IPS-18c (cell line): ENCODE results near the gene WWOX.

Experiments used
- H3K4me3 ChIP-seq: 2 replicates; pipeline ENCODE4 v1.7.0; 2013; ENCODE audit warnings: low read depth, mild to moderate bottlenecking, low read length, moderate library complexity; ENCODE audit not compliant: insufficient read depth
- H3K9me3 ChIP-seq: one replicate; pipeline ENCODE4 v1.6.1; 2013; ENCODE audit warnings: mild to moderate bottlenecking, low read length, moderate library complexity; ENCODE audit not compliant: control insufficient read depth, insufficient read depth

The WWOX gene

GRCh38 chr16:78170494-78170933, 71.1 kb downstream of the WWOX start:
- H3K9me3 ChIP-seq, result no peaks in the 10 kb centered on the region
- H3K4me3 ChIP-seq, result no peak overlapping the region

- H3K4me3 ChIP-seq, result no peak overlapping the region
Measured at GRCh38 chr16:78175287-78175686, 75.8 kb downstream of the WWOX start.

GRCh38 chr16:78176435-78176834, 77.0 kb downstream of the WWOX start:
- Histone ChIP-seq H3K4me3 (no peak overlapping the region), H3K9me3 (peaks cover under 1% of the 10 kb centered on the region)

More at GRCh38 chr16:78175287-78175686, 75.8 kb downstream of the WWOX start:
- H3K9me3 ChIP-seq, result no peaks in the 10 kb centered on the region

- Histone ChIP-seq H3K9me3 (peaks cover 2% of the 10 kb centered on the region), H3K4me3 (no peak overlapping the region)
Measured at GRCh38 chr16:78177218-78177617, 77.8 kb downstream of the WWOX start.

- peaks cover 2% of the 10 kb centered on the region for H3K9me3 ChIP-seq
- no peak overlapping the region for H3K4me3 ChIP-seq
Measured at GRCh38 chr16:78177987-78178386, 78.5 kb downstream of the WWOX start.

GRCh38 chr16:78179666-78180065, 80.2 kb downstream of the WWOX start:
- no peak overlapping the region for H3K4me3 ChIP-seq
- peaks cover 2% of the 10 kb centered on the region for H3K9me3 ChIP-seq

DNA sequence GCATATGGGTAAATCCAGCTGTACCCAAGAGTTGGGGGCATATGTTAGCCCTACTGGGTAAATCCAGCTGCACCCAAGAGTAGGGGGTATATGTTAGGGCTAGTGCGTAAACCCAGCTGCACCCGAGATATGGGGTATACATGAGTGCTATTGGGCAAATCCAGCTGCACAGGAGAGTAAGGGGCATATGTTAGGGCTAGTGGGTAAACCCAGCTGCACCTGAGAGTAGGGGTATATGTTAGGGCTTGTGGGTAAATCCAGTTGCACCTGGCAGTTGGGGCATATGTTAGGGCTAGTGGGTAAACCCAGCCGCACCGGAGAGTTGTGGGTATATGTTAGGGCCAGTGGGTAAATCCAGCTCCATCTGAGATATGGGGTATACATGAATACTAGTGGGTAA, 80.9 kb downstream of the WWOX start:
- no peak overlapping the region for H3K4me3 ChIP-seq
- H3K9me3 ChIP-seq, result peaks cover 2% of the 10 kb centered on the region

DNA sequence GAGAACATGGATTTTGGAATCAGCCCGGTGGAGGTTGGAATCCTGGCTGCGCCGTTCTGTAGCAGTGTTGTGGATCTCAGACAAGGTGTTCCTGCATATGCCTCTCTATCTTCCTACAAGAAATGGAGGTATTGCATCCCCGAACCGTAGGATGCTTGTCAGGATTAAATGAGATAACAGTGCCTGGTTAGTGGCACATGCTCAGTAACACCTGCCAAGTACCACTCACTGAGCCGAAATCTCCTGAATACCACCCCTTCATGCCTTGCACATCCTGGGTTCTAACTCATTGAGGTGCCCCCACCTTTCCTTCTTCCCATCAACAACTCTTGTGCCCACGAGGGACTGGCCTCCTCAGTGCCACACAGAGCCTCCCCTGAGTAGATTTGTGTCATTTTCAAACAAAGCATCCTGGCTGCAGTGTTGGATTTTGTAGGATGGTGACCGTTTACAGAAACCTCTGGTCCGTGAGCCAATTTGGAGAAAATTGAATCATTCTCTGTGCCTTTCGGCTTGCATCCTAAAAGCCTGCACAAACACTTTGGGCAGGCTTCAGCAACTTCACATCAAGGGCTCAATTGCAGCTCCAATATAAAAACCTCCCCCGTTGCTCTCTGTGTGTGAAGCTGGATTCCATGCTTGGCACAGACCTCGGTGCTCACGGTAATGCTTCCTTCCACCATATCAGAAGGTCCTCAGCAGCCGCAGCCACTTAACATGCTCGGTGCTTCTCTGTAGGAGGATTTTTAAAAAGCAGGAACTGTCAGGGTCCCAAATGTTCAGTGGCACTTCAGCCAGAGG, 84.2 kb downstream of the WWOX start:
- H3K4me3 ChIP-seq, result no peak overlapping the region
- H3K9me3 ChIP-seq, result peaks cover 2% of the 10 kb centered on the region

- Histone ChIP-seq H3K9me3 (peaks cover 2% of the 10 kb centered on the region), H3K4me3 (no peak overlapping the region)
Measured at GRCh38 chr16:78184238-78185183, 85.1 kb downstream of the WWOX start.

DNA sequence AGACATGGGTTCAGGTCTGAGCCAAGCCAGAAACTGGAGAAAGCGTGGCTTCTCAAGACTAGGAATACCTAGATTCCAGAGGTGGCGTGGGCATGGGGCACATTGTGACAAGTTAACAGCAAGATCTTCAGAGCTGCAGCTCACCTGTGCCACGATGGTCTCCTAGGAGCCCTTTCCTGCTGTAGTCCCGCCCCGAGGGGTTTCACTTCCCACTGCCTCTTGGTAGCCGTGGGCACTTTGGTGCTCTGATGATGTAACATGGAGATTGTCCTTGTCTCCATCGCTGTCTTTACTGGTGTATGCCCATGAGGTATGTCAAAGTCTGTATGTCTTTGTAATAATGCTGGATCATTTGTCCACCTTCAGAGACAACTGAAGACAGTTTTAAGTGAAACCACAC, 89.7 kb downstream of the WWOX start:
- Histone ChIP-seq H3K4me3 (no peak overlapping the region), H3K9me3 (no peaks in the 10 kb centered on the region)

- Histone ChIP-seq H3K9me3 (no peaks in the 10 kb centered on the region), H3K4me3 (no peak overlapping the region)
Measured at GRCh38 chr16:78192734-78193488, 93.5 kb downstream of the WWOX start.

GRCh38 chr16:78194948-78195347, 95.5 kb downstream of the WWOX start:
- H3K4me3 ChIP-seq, result no peak overlapping the region
- no peaks in the 10 kb centered on the region for H3K9me3 ChIP-seq

DNA sequence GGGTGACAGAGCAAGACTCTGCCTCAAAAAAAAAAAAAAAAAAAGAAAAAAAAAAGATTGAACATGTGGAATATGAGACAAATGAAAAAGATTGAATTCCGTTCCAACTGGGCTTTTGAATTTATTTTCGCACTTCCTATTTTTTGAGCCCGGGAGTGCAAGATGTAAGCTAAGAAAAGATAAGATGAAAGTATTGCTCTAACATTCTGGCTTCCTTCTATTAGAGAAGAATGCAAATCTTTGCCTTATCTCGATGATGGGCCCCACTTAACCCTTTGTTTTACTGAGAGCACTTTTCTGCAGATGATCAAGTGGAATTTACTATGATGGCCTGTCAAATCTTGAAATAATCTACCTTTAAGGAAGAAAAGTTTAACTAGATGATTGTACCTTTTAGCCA, 96.3 kb downstream of the WWOX start:
- no peak overlapping the region for H3K4me3 ChIP-seq
- no peaks in the 10 kb centered on the region for H3K9me3 ChIP-seq

DNA sequence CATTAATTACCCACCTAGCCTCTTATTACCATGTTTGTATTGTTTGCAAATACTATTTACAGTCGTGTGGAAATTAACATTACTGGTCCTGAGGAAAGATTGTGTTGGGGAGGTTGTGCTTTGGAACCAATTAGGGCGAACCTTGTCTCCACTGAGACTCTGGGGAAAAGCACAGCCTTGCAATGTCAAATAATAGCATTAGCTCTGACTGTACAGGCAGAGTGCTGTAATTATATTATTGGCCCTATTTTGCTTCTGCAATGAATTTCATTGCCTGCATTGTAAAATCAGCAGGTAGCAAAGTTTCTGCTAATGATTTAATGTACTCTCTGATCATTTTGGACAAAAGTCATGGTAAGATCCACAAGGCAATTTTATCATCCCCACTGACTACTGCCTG, 97.0 kb downstream of the WWOX start:
- Histone ChIP-seq H3K9me3 (no peaks in the 10 kb centered on the region), H3K4me3 (no peak overlapping the region)

DNA sequence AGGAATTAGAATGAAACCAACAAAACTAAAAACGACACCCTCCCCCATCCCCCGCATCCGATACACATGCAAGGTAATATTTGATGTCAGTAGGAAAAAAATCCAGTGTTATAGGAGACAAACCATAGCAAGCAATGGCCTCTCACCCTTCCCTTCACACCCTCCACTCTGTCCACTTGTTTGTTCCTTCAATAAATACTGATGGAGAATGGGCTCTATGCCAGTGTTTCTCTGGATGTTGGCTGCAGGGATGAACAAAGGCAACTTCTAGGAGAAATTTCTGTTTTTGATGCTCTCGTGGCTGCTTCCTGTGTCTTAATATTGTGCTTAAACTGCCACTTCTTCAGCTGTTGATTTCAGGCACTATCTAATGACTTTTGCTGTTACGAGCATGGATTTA, 98.8 kb downstream of the WWOX start:
- no peaks in the 10 kb centered on the region for H3K9me3 ChIP-seq
- no peak overlapping the region for H3K4me3 ChIP-seq

DNA sequence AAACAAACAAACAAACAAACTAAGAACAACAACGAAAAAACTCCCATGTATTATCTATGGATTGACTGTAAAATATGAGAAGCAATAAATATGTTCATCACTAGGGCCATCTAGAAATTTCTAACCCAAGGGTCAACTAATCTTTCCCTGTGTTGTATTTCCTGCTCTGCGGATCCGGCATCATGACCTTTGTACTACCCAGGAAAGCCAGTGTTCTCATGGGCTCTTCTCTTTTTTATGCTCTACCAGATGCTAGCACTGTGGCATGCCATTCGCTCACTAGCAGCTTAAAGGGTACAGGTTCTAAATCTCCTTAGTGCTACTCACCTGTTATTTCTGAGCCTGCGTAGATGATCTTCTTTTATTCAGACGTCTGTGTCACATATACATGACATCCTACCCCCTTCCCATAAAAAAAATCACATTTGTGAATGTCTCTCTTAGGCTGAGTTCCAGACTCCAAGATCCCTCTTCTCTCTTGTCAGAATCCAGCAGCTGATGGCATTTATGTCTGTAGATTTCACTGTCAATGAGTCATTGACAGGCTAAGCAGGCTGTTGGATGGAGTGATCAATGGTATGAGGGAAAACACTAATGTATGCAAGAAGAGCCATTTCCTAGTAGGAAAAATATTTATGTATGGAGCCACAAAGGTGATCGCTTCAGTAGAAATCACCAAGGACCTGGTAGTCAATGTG, 100.0 kb downstream of the WWOX start:
- no peaks in the 10 kb centered on the region for H3K9me3 ChIP-seq
- no peak overlapping the region for H3K4me3 ChIP-seq

- Histone ChIP-seq H3K9me3 (no peaks in the 10 kb centered on the region), H3K4me3 (no peak overlapping the region)
Measured at GRCh38 chr16:78200023-78200389, 100.6 kb downstream of the WWOX start.
